Duodenal mucosa (tissue), 2 donors: ENCODE results near the gene MEX3C.

ENCODE experiments used
- H3K27ac ChIP-seq: one replicate; pipeline ENCODE4 v1.7.0; 2013; ENCODE audit warnings: low read depth, low read length
- H3K27me3 ChIP-seq, 2 donors: one replicate each; pipeline ENCODE4 v1.7.0; 2013; ENCODE audit warnings: low read length in 2 of 2, control low read depth in 1 of 2; ENCODE audit not compliant: insufficient read depth in 2 of 2, control insufficient read depth in 1 of 2
- H3K36me3 ChIP-seq, 2 donors: one replicate each; pipeline ENCODE4 v1.7.0; 2013; ENCODE audit warnings: low read length in 2 of 2, control low read depth in 1 of 2; ENCODE audit not compliant: insufficient read depth in 2 of 2, control insufficient read depth in 1 of 2
- H3K4me1 ChIP-seq, 2 donors: one replicate each; pipeline ENCODE4 v1.7.0; 2013; ENCODE audit warnings: low read length in 2 of 2, control low read depth in 1 of 2; ENCODE audit not compliant: insufficient read depth in 2 of 2, control insufficient read depth in 1 of 2
- H3K4me3 ChIP-seq, 2 donors: one replicate each; pipeline ENCODE4 v1.7.0; 2013; ENCODE audit warnings: low read length in 2 of 2, low read depth in 1 of 2
- H3K9ac ChIP-seq, 2 donors: one replicate each; pipeline ENCODE4 v1.7.0; 2013; ENCODE audit warnings: low read length in 2 of 2, low read depth in 1 of 2
- H3K9me3 ChIP-seq, 2 donors: one replicate each; pipeline ENCODE4 v1.7.0; 2013; ENCODE audit warnings: low read length in 2 of 2, control low read depth in 1 of 2; ENCODE audit not compliant: control insufficient read depth in 1 of 2

Gene MEX3C

DNA sequence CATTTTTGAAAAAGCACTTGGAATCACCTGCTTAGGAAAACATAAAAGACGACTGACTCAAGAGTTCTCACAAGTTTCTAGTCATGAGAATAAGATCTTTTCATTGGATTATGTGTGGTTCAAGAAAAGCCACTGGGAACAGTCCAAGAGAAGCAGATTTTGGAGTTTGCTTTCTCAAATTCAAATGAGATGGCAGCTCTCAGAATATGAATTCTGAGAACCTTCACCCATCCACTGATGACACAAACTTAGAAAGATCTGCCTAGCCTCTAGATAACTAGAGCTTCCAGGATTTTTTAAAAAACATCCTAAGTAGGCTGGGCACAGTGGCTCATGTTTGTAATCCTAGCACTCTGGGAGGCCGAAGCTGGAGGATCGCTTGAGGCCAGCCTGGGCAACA lies 26.8 kb downstream of the MEX3C start:
- Histone ChIP-seq H3K9ac (no peak overlapping the region), H3K27me3 (no peaks in the 10 kb centered on the region), H3K27ac (no peak overlapping the region), H3K4me3 (no peak overlapping the region), H3K4me1 (no peaks in the 10 kb centered on the region), H3K36me3 (peaks cover 3 to 6% of the 10 kb centered on the region in 2 donors), H3K9me3 (no peaks in the 10 kb centered on the region)

DNA sequence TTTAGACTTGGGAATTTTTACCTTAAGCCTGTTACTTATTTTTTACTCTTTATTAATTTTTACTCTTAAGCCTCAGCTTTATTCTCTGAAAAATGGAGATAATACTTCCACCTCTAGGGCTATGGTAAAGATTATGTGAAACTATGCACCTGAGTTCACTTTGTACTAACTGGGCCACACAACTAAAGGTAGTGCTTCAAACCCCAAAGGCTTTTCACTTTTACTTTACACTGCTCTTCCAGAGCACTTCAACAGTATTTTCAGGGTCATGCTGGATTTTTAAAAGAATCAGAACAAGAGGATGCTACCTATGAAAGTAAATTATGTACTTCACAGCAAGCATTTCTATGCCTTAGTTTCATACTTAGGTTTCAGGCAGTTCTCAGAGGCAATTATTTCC lies 27.8 kb downstream of the MEX3C start:
- Histone ChIP-seq H3K36me3 (peaks cover 0 to 4% of the 10 kb centered on the region in 2 donors), H3K9me3 (no peaks in the 10 kb centered on the region), H3K27me3 (no peaks in the 10 kb centered on the region), H3K4me3 (no peak overlapping the region), H3K9ac (no peak overlapping the region), H3K27ac (no peak overlapping the region), H3K4me1 (no peaks in the 10 kb centered on the region)

DNA sequence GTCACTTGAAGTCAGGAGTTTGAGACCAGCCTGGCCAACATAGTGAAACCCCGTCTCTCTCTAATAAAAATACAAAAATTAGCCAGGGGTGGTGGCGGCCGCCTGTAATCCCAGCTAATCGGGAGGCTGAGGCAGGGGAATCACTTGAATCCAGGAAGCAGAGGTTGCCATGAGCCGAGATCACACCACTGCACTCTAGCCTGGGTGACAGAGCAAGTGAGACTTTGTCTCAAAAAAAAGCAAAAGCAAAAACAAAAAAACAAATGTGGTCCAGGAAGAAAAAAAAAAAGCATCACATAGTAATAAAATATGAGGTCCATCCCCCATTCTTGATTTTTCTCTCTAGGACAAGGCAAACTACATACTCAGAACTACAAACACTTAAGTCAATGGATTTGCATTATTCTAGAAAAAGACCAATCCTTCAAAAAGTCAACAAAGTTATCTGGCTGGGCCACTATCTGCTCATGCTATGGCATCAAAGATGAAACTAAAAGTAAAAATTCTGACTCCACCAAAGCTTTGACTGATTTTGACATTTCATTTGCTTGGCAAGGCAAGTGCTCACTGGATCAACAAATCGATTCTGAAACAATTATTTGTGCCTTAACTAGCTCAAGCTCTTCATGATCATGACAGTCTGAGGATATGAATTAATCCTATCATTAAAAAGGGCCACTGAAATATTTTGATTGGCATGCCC lies 28.4 kb downstream of the MEX3C start:
- H3K27ac ChIP-seq, result no peak overlapping the region
- peaks cover 0 to 3% of the 10 kb centered on the region in 2 donors for H3K36me3 ChIP-seq
- no peaks in the 10 kb centered on the region for H3K9me3 ChIP-seq
- H3K9ac ChIP-seq, result no peak overlapping the region
- no peak overlapping the region for H3K4me3 ChIP-seq
- H3K27me3 ChIP-seq, result no peaks in the 10 kb centered on the region
- H3K4me1 ChIP-seq, result no peaks in the 10 kb centered on the region

DNA sequence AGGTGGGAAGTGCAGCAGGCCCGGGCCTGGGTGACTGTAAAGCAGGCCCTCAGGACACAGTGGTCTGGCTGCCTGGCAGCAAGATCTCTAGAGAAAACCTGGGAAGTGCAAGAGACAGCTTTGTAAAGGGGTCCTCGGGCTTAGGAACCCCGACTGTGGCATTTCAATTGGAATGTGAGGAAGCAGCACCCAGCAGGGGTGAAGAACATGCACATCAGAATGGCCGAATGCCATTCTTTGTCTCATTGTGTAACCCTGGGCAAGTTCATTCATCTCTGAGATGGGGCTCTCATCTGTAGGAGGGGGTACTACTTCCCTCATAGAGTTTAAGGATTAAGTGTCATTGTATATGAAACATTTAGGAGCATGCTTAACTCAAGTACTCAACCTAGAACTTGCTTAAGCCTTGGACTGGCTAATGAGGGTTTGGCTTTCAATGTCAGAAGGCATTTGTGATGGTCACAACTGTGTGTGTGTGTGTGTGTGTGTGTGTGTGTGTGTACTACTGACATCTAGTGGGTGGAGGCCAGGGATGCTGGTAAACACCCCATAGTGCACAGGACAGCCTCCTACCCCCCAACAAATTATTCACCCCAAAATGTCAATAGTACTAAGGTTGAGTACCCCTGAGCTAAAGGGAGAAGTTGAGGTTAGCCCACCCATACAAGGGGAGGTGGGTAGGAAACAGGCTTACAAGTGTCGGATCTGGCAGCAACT lies 29.3 kb downstream of the MEX3C start:
- Histone ChIP-seq H3K4me3 (no peak overlapping the region), H3K9me3 (no peaks in the 10 kb centered on the region), H3K9ac (no peak overlapping the region), H3K27me3 (no peaks in the 10 kb centered on the region), H3K27ac (no peak overlapping the region), H3K36me3 (no peaks in the 10 kb centered on the region), H3K4me1 (no peaks in the 10 kb centered on the region)

DNA sequence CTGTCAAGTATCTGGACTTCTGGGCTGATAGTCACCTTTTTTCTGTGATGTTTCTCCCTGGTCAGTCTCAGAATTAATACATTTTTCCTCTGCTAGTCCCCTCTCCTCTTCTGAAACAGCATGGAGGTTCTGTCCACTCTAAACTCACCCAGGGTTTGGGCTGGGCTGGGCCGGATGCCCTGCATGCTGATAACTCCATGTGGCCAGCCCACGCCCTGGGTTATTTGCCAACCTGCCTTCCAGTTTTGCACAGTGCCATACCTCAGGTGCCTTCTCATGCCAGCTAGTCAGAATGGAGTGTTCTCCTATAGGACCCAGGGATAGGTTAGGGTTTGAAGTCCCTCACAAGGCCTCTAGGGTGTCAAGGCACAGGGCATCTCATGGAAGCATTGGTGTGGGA lies 32.2 kb downstream of the MEX3C start:
- no peaks in the 10 kb centered on the region for H3K36me3 ChIP-seq
- H3K27ac ChIP-seq, result no peak overlapping the region
- no peak overlapping the region for H3K9ac ChIP-seq
- no peaks in the 10 kb centered on the region for H3K27me3 ChIP-seq
- no peaks in the 10 kb centered on the region for H3K9me3 ChIP-seq
- H3K4me3 ChIP-seq, result no peak overlapping the region
- H3K4me1 ChIP-seq, result no peaks in the 10 kb centered on the region

DNA sequence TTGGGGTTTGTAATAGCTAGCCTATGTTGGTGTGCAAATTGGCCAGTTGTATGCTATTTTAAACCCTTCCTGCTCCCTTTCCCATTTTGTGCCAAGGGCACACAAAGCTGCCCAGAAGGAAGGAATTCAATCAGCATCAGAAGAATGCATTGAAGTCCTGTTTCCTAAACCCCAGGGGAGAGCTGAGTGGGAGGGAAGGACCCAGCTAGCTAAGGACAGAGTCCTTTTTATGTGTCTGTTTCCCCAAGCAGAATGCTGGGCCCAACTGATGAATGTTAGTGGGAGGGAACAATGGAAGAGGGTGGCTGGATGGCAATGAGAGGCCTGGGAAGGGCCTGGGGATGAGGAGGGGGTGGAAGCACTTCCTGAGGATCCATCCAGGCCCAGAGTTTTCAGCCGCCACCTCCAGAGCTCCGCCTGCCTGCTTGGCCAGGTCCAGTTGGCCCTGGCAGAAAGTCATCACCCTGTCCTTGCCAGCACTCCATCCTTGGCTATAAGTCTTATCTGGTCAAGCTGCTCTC lies 32.7 kb downstream of the MEX3C start:
- Histone ChIP-seq H3K4me1 (no peaks in the 10 kb centered on the region), H3K9ac (no peak overlapping the region), H3K27me3 (no peaks in the 10 kb centered on the region), H3K9me3 (no peaks in the 10 kb centered on the region), H3K4me3 (no peak overlapping the region), H3K27ac (no peak overlapping the region), H3K36me3 (no peaks in the 10 kb centered on the region)

DNA sequence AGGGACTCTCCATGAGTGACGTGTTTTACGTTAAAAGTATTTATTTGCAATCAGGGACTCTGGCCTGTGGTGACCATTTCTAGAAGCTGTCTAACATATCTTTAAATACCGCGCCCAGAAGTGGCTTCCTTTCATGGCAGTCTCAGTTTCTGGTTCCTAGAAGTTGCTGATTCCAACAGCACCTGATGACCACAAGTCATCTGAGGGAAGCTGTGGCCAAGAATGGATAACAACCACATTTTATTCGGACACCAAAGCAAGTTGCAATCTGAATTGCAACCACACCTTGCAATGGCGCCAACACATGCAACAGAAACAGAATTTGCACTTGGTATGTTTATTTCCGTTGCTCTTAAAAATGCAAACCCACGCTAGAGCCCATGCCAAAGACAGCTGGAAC lies 33.1 kb downstream of the MEX3C start:
- Histone ChIP-seq H3K27ac (no peak overlapping the region), H3K9me3 (no peaks in the 10 kb centered on the region)

DNA sequence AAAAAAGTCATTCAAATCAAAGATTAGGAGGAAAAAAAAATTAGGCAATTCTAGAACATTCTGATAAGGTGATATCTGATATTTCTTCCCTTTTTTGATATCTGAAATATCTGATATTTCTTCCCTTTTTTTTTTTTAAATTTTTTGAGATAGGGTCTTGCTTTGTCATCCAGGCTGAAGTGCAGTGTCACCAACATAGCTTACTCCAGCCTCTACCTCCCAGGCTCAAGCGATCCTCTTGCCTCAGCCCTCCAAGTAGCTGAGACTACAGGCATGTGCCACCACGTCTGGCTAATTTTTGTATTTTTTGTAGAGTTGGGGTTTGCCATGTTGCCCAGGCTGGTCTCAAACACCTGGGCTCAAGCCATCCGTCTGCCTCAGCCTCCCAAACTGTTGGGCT lies 33.9 kb downstream of the MEX3C start:
- Histone ChIP-seq H3K9me3 (no peaks in the 10 kb centered on the region), H3K36me3 (no peaks in the 10 kb centered on the region), H3K9ac (no peak overlapping the region), H3K27ac (no peak overlapping the region), H3K4me1 (no peaks in the 10 kb centered on the region), H3K27me3 (no peaks in the 10 kb centered on the region), H3K4me3 (no peak overlapping the region)

More for the DNA sequence above, 33.1 kb downstream of the MEX3C start:
- H3K4me3 ChIP-seq, result no peak overlapping the region
- H3K9ac ChIP-seq, result no peak overlapping the region
- H3K27me3 ChIP-seq, result no peaks in the 10 kb centered on the region
- no peaks in the 10 kb centered on the region for H3K36me3 ChIP-seq
- H3K4me1 ChIP-seq, result no peaks in the 10 kb centered on the region

DNA sequence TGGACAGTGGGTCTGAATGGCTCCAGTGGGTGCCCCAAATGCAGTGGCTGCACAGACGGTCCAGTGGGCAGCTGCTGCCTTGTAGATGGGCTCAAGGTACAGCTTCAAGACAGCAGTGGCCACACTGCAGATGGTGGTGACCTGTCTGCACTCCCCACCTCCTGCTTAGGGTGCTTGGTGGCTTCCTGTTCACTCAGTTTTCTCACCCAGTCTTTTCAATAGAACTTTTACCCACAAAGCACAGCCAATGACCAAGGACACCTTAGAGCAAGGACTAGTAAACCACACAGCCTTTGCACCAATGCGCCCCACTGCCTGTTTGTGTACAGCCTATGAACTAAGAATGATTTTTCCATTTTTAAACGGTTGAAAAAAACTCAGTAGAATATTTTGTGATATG lies 34.9 kb downstream of the MEX3C start:
- no peaks in the 10 kb centered on the region for H3K36me3 ChIP-seq

DNA sequence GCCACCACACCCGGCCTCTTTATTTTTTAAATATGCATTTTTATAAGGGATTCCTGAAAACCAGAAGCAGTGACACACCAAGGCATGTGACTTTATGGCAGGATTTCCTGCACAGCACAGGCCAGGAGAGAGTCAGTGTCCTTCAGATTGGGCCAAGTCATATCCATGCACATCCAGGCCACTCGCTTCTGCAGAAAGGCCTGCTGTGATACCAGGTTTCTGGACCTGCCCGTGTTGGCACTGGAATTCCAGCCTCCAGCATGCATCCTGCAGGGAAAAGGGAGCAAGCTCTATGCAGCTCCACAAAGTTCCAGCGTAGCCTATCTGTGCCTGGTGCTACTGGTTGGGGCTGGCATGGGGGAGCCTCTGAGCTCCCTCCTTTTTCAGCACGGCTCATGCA lies 36.8 kb downstream of the MEX3C start:
- H3K9me3 ChIP-seq, result no peaks in the 10 kb centered on the region
- no peak overlapping the region for H3K4me3 ChIP-seq
- no peaks in the 10 kb centered on the region for H3K36me3 ChIP-seq
- H3K4me1 ChIP-seq, result no peaks in the 10 kb centered on the region
- no peak overlapping the region for H3K27ac ChIP-seq
- H3K9ac ChIP-seq, result no peak overlapping the region
- no peaks in the 10 kb centered on the region for H3K27me3 ChIP-seq

More for the DNA sequence above, 34.9 kb downstream of the MEX3C start:
- Histone ChIP-seq H3K27me3 (no peaks in the 10 kb centered on the region), H3K9ac (no peak overlapping the region), H3K4me1 (no peaks in the 10 kb centered on the region), H3K4me3 (no peak overlapping the region), H3K27ac (no peak overlapping the region), H3K9me3 (no peaks in the 10 kb centered on the region)
